WTC11 (cell line): ENCODE results near the gene SPN. TPM values are rescaled to one million over a fixed set of nuclear protein-coding genes. Genes with fewer than 3 reads are reported as not detected.
"Not testable (repeated sequence)": the region's sequence is repeated elsewhere in the genome, so short reads cannot be mapped to it uniquely, and the experiment has no call there.

Experiments
- ATAC-seq: fragments of 200-7000 bp; cut with Tn5 transposase; 2 replicates; pipeline ENCODE4 v1.10.0; 2021; ENCODE audit warnings: mild to moderate bottlenecking, moderate library complexity
- CTCF ChIA-PET: fragments of 300-600 bp; sonication (Branson Sonifier 250); formaldehyde crosslinking; loops from one replicate; lab custom pipeline; 2021; ENCODE audit warnings: antibody characterized with exemption; lab: Charles Lee
- POLR2A ChIA-PET: fragments of 350-600 bp; sonication (Branson Sonifier 250); formaldehyde crosslinking; loops from one replicate; lab custom pipeline; 2021; ENCODE audit warnings: antibody characterized with exemption; lab: Charles Lee
- DNase-seq: peaks from one replicate; pipeline ENCODE4 v3.0.0; 2021; ENCODE audit warnings: low spot score
- H3K27ac Mint-ChIP-seq: 2 replicates; pipeline ENCODE4 v1.8.0; 2021; ENCODE audit warnings: mixed read lengths
- H3K27me3 Mint-ChIP-seq: 2 replicates; pipeline ENCODE4 v1.8.0; 2021; ENCODE audit warnings: low read depth, mild to moderate bottlenecking, moderate library complexity, mixed read lengths
- H3K36me3 Mint-ChIP-seq: 2 replicates; pipeline ENCODE4 v1.8.0; 2021; ENCODE audit warnings: mixed read lengths
- H3K4me1 Mint-ChIP-seq: 2 replicates; pipeline ENCODE4 v1.8.0; 2022; ENCODE audit warnings: mixed read lengths
- H3K4me3 Mint-ChIP-seq: 2 replicates; pipeline ENCODE4 v1.8.0; 2021; ENCODE audit warnings: mild to moderate bottlenecking, moderate library complexity, mixed read lengths
- H3K9me3 Mint-ChIP-seq: 2 replicates; pipeline ENCODE4 v1.8.0; 2021; ENCODE audit warnings: mixed read lengths
- HMGA2 ChIP-seq: fragments of 250-450 bp; sonication (Bioruptor Pico); IDR thresholded peaks from 2 replicates; pipeline ENCODE4 v1.4.0; 2021; ENCODE audit warnings: mild to moderate bottlenecking, moderate library complexity
- ZNF423 ChIP-seq: fragments of 250-450 bp; sonication (Bioruptor Pico); IDR thresholded peaks from 2 replicates; pipeline ENCODE4 v2.1.2; 2022; ENCODE audit warnings: mild to moderate bottlenecking, moderate library complexity
- total RNA-seq: library from RNA; stranded (reverse); gene quantifications from 3 replicates; pipeline ENCODE4 v1.2.3, GENCODE V29; 2021
- TF ChIP-seq, protein P1 (sequence below): fragments of 200-600 bp; IDR thresholded peaks from 2 replicates; pipeline ENCODE4 v1.8.0; 2022; ENCODE audit warnings: antibody characterized with exemption

The SPN gene
- total RNA-seq, 1 experiment from 2014 or later = 2.3 TPM

DNA sequence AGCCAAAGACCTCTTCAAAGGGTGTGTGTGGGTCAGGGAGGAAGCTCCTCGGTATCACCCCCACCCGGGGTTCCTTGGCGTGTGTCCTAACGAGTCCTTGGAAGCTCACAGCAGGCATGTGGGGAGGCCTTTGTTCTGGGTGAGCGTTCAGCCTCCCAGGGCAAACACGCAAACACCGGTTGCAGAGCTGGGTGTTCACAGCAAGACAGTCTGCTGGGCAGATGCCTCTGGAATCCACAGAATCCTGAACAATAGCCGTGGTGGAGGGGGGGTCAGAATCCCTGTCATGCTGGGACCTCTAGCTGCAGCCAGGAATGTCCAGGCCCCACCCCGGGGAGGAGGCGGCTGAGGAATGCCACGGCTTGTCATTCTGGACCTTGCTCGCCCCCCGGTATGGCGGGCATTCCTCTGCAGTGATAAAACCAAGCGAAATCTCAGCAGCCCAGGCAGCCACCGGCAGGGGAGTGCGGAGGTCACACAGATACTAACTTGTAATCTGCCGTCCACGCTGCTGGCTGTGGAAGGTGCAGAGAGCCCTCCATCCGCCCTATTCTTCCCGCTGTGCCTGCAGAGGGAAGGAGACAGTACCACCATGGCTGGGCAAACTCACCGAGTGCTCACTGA is 48.2 kb upstream of the SPN start:
- POLR2A ChIA-PET = interaction anchor here (0.7 kb wide), 1 partner anchor 65 kb away, joined by 6 read pairs; the partner anchor contains the start of gene QPRT
- H3K9me3 Mint-ChIP-seq, H3K36me3 Mint-ChIP-seq: not testable (repeated sequence)
- peaks cover 23% of the 10 kb centered on the region for H3K4me1 Mint-ChIP-seq
- H3K27me3 Mint-ChIP-seq = peaks cover 20% of the 10 kb centered on the region
- peak overlapping the region; percentile 39 for H3K4me3 Mint-ChIP-seq
- CTCF ChIA-PET = interaction anchor here (1.2 kb wide), 1 partner anchor 84 kb away, joined by 3 read pairs; no protein-coding TSS in a partner anchor
- peak overlapping the region; percentile 70; the same call in 1 of the 2 replicates for H3K27ac Mint-ChIP-seq
- ATAC-seq (peak; percentile 55), DNase-seq (peak; percentile 78)
- TF ChIP-seq ZNF423 = peak; percentile 97

DNA sequence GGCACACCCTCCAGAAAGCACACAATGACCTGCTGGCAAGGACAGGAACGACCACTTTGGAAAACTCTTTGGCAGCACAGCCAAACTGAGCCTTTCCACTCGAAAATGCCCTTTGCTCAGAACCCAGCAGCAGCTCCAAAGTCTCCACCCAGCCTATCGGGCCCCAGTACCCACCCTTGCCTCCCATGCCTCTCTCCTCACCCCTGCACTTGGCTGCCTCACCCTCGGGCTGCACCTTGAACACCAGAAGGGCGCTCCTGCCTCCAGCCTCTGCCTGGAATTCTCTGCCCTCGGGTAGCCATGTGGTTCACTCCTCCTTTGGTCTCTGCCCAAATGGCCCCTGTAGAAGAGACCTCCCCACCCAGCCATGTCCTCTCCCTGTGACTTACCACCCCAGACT is 46.9 kb upstream of the SPN start:
- CTCF ChIA-PET, H3K36me3 Mint-ChIP-seq, H3K4me3 Mint-ChIP-seq, POLR2A ChIA-PET, H3K9me3 Mint-ChIP-seq, ATAC-seq, DNase-seq: not testable (repeated sequence)
- Mint-ChIP-seq H3K27me3 (peaks cover 16% of the 10 kb centered on the region), H3K27ac (peak overlapping the region; percentile 19; the same call in 1 of the 2 replicates), H3K4me1 (peaks cover 23% of the 10 kb centered on the region)

DNA sequence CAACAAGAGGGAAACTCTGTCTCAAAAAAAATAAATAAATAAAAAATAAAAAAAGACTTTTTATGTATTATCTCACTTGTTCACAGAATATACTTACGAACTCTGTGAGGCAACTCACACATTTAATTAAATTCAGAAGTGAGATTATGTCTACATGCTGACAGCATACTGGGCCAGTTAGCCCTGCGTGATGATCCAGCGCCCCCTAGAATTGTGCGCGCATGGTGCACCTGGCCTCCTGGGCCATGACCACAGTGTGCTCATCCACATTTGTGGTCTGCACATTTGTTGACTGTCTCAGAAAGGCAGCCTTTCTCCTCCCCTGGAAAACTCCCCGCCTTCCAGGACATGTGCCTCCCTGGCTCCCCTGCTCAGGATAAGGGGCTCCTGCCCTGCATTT is 42.5 kb upstream of the SPN start:
- not testable (repeated sequence) for H3K9me3 Mint-ChIP-seq, H3K4me3 Mint-ChIP-seq, H3K27me3 Mint-ChIP-seq, H3K27ac Mint-ChIP-seq, H3K4me1 Mint-ChIP-seq, H3K36me3 Mint-ChIP-seq
- POLR2A ChIA-PET = interaction anchor here (0.6 kb wide), 1 partner anchor 112 kb away, joined by 3 read pairs; no protein-coding TSS in a partner anchor
- DNase-seq = peak; percentile 76
- TF ChIP-seq, protein P1, sequence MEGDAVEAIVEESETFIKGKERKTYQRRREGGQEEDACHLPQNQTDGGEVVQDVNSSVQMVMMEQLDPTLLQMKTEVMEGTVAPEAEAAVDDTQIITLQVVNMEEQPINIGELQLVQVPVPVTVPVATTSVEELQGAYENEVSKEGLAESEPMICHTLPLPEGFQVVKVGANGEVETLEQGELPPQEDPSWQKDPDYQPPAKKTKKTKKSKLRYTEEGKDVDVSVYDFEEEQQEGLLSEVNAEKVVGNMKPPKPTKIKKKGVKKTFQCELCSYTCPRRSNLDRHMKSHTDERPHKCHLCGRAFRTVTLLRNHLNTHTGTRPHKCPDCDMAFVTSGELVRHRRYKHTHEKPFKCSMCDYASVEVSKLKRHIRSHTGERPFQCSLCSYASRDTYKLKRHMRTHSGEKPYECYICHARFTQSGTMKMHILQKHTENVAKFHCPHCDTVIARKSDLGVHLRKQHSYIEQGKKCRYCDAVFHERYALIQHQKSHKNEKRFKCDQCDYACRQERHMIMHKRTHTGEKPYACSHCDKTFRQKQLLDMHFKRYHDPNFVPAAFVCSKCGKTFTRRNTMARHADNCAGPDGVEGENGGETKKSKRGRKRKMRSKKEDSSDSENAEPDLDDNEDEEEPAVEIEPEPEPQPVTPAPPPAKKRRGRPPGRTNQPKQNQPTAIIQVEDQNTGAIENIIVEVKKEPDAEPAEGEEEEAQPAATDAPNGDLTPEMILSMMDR = 0 out of 2 replicates have a peak, but pooled peaks have one; percentile 12
- CTCF ChIA-PET = interaction anchor here (0.6 kb wide), 1 partner anchor 47 kb away, joined by 3 read pairs; no protein-coding TSS in a partner anchor
- ATAC-seq = peak; percentile 94

DNA sequence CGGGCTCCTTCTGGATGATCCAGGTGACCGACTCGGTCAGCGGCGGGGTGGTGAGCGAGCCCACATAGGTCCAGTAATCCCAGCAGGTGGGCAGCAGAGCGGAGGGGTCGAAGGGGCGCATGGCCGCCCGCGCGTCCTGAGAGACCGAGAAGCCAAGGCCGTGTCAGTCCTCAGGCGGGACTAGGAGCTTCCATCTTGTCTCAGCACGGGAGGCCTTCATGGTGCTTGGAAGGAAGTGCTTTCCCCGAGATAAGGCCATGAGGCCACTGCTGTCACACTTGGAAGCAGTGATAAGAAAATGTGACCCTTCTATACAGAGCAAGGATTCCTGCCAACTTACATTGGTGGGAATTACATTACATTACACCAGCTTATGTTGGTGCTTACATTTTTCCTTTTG is 40.3 kb upstream of the SPN start:
- DNase-seq, H3K9me3 Mint-ChIP-seq, POLR2A ChIA-PET, H3K4me1 Mint-ChIP-seq, CTCF ChIA-PET, H3K27me3 Mint-ChIP-seq, H3K27ac Mint-ChIP-seq, H3K36me3 Mint-ChIP-seq, ATAC-seq, H3K4me3 Mint-ChIP-seq: not testable (repeated sequence)

DNA sequence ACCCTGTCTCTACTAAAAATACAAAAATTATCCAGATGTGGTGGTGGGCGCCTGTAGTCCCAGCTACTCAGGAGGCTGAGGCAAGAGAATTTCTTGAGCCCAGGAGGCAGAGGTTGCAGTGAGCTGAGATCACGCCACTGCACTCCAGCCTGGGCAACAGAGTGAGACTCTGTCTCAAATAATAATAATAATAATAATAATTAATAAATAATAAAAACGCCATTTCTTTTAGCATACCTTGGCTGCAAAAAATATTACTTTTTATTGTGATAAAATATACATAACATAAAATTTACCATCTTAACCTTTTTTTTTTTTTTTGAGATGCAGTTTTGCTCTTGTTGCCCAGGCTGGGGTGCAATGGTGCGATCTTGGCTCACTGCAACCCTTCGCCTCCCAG is 39.8 kb upstream of the SPN start:
- H3K27me3 Mint-ChIP-seq, POLR2A ChIA-PET, DNase-seq, CTCF ChIA-PET, ATAC-seq, H3K4me1 Mint-ChIP-seq, H3K27ac Mint-ChIP-seq, H3K9me3 Mint-ChIP-seq, H3K4me3 Mint-ChIP-seq, H3K36me3 Mint-ChIP-seq: not testable (repeated sequence)
- TF ChIP-seq HMGA2 (CRISPR knock-in tag) = peak; percentile 84

DNA sequence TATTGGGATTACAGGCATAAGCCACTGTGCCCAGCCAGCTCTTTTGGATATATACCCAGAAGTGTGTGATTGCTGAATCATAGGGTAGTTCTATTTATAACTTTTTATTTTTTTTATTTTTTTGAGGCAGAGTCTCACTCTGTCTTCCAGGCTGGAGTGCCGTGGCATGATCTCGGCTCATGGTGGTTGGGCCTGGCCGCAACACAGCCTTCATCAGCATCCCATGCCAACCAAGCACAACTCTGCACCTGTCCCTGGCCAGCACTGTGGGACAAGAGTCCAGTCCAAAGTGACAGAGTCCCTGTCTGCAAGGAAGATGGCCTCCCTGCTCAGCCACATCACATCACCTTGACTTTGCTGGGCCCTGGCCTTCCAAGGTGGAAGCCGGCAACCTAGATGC is 37.9 kb upstream of the SPN start:
- H3K36me3 Mint-ChIP-seq, H3K4me3 Mint-ChIP-seq, H3K9me3 Mint-ChIP-seq, H3K4me1 Mint-ChIP-seq, CTCF ChIA-PET, POLR2A ChIA-PET, H3K27me3 Mint-ChIP-seq, H3K27ac Mint-ChIP-seq, ATAC-seq, DNase-seq: not testable (repeated sequence)

DNA sequence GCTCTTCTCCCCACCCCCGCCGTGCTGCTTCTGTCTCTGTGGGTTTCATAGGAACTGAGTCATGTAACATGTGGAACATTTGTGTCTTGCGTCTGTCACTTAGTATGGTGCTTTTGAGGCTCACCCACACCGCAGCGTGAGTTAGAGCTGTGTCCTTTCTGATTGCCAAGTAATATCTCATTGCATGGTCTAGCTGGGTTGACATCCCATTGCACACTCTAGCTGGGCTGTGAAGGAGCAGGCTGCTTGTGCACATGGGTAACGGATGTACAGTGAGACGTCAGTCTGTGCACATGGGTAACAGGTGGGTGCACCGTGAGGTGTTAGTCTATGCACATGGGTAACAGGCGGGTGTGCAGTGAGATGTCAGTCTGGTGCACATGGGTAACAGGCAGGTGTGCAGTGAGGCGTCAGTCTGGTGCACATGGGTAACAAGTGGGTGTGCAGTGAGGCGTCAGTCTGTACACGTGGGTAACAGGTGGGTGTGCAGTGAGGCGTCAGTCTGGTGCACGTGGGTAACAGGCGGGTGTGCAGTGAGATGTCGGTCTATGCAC is 36.2 kb upstream of the SPN start:
- DNase-seq, ATAC-seq, H3K9me3 Mint-ChIP-seq, H3K27ac Mint-ChIP-seq, CTCF ChIA-PET, H3K4me3 Mint-ChIP-seq, POLR2A ChIA-PET, H3K27me3 Mint-ChIP-seq, H3K4me1 Mint-ChIP-seq, H3K36me3 Mint-ChIP-seq: not testable (repeated sequence)

DNA sequence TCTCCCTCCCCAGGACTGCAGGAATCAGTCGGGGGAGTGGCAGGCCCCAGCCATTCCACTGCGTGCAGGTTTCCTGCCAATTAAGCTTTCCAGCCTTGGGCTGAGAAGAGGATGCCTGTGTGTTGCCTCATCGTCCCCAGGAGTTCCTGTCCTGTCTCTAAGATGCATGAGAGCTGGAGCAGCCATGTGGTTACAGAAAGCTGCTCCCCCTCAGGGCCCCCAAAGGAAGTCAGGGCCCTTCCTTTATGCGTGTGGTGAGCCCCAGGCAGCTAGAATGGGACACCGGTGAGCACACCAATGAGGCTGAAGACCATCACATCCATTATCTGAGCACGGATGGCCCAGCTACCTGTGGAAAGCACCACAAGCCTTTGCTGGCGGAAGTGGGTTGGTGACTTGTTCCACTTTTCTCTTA is 35.4 kb upstream of the SPN start:
- H3K9me3 Mint-ChIP-seq, DNase-seq, CTCF ChIA-PET, POLR2A ChIA-PET, H3K27me3 Mint-ChIP-seq, H3K27ac Mint-ChIP-seq, H3K4me3 Mint-ChIP-seq, H3K4me1 Mint-ChIP-seq, ATAC-seq, H3K36me3 Mint-ChIP-seq: not testable (repeated sequence)

DNA sequence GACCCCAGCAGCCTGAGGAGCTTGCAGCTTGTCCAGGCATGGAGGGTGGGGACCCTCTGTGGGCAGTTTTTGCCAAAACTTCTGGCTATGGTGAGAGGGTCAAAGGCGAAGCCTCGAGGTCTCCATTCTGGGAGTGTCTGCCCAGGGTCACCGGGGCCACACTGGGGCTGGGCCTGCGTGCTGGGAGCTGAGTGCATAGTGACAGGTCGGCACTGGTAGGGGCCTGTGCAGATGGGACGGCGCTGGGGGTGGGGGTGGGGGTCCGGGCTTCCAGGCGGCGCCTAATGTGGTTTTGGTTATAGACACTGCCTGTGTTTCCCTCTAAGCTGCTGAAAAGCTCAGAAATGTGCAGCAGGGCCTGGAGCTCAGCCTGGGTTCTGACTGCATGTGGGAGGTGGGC is 34.3 kb upstream of the SPN start:
- DNase-seq, H3K9me3 Mint-ChIP-seq, ATAC-seq, H3K36me3 Mint-ChIP-seq, CTCF ChIA-PET, H3K27me3 Mint-ChIP-seq, H3K4me3 Mint-ChIP-seq, H3K4me1 Mint-ChIP-seq, POLR2A ChIA-PET, H3K27ac Mint-ChIP-seq: not testable (repeated sequence)

DNA sequence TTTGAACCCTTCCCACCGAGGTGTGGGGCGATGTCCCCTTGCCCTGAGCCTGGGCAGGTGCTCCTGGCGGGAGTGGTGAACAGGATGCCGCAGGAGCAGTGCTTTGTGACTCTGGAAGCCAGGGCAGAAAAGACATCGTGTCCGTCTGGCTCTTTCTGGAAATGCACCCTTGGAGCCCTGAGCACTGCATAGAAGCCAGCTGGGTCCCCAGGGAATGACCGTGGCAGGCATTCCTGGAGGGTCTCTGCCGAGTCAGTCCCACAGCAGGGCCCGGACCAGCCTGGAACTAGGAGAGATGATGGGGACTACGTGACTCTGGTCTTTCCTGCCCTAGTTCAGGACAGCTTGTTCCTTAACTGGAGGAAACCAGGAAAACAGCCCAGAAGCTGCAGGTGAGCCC is 33.7 kb upstream of the SPN start:
- H3K27me3 Mint-ChIP-seq, H3K9me3 Mint-ChIP-seq, DNase-seq, H3K4me1 Mint-ChIP-seq, H3K4me3 Mint-ChIP-seq, H3K36me3 Mint-ChIP-seq, CTCF ChIA-PET, H3K27ac Mint-ChIP-seq, ATAC-seq, POLR2A ChIA-PET: not testable (repeated sequence)

DNA sequence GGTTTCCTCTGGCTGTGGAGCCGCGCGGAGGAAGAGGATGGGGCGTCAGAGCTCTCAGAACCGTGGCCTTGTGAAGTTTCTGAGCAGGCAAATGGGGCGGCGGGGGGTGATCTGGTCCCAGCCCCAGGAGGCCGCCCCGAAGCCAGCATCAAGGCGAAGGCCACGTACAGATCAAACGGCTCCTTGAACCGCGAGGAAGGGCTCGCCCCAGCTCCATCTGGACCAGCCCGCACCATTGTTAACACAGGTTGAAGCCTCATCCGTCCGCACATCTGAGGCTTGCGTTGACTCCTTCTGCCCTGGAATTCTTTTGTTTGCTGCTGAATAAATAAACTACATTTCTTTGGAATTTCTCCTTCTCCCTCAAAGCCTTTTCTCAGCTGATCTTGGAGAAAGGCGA is 31.4 kb upstream of the SPN start:
- POLR2A ChIA-PET, H3K27ac Mint-ChIP-seq, H3K4me3 Mint-ChIP-seq, DNase-seq, H3K36me3 Mint-ChIP-seq, CTCF ChIA-PET, H3K27me3 Mint-ChIP-seq, H3K9me3 Mint-ChIP-seq, H3K4me1 Mint-ChIP-seq: not testable (repeated sequence)
- ATAC-seq = peak; percentile 18; the same call in 1 of the 2 replicates
